ENCODE measurements around the gene RAB25. TPM values are rescaled to one million over a fixed set of nuclear protein-coding genes. Genes with fewer than 3 reads are reported as not detected.
"Not testable (repeated sequence)": the region's sequence is repeated elsewhere in the genome, so short reads cannot be mapped to it uniquely, and the experiment has no call there.

The RAB25 gene
- total RNA-seq, 1 donor from 2014 or later: not detected

DNA sequence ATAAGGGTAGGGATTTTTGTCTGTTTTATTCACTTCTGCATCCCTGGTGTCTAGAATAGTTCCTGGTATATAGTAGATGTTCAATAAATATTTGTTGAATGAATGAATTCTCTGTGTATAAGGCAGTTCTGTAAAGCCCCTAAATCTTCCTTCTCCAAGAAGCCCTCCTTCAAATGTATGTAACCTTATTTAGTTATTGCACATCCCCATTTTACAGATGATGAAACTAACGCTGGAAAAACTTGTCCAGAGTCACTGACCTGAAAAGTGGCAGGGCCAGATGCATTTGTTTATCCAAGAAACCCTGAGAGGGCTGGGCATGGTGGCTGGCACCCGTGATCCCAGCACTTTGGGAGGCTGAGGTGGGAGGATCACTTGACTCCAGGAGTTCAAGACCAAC is 49.3 kb downstream of the RAB25 start:
- DNase-seq (no peak), ATAC-seq (ENCODE audit: poor library complexity) (no peak)
- intact Hi-C loops (cut with DNase I): no loop called here

DNA sequence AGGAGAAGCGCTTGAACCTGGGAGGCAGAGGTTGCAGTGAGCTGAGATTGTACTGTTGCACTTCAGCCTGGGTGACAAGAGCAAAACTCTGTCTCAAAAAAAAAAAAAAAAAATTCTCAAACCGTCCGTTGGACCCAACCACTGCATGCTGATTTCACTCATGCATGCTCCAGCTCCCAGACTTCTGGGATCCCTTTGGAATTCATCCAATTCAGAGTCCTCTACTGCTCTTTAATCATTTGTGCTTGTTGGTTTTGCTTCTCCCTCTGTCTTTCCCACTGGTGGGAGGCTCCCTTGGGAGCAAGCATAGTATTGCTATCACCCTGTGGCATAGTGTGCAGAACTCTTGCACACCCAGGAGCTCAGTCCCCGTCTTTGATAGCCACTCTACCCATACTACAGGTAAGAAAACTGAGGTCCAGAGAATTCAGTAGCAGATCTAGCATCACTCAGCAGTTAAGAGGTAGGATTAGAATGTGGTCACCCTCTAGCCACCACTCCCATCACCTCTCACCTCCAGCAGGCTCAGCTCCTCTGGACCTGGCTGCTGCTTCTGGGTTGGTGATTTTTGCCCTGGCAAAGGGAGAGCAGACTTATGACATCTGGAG is 50.5 kb downstream of the RAB25 start:
- ATAC-seq (ENCODE audit: poor library complexity) (no peak), DNase-seq (no peak)
- intact Hi-C loops (cut with DNase I): no loop called here

- no peak for DNase-seq
- no peak for ATAC-seq (ENCODE audit: poor library complexity)
- intact Hi-C loops (cut with DNase I): no loop called here
Measured at GRCh38 chr1:156112276-156113137, 51.5 kb downstream of the RAB25 start.

- no peak for ATAC-seq (ENCODE audit: poor library complexity)
- DNase-seq: no peak
- intact Hi-C loops (cut with DNase I): no loop called here
Measured at GRCh38 chr1:156113282-156113950, 52.5 kb downstream of the RAB25 start.

- intact Hi-C loops (cut with DNase I): no loop called here
Measured at GRCh38 chr1:156114101-156114918, 53.4 kb downstream of the RAB25 start, which contains the start of gene LMNA. TSS of gene LMNA (plus strand) at chr1:156114711. CDS start at chr1:156114919, 208 bp downstream.

DNA sequence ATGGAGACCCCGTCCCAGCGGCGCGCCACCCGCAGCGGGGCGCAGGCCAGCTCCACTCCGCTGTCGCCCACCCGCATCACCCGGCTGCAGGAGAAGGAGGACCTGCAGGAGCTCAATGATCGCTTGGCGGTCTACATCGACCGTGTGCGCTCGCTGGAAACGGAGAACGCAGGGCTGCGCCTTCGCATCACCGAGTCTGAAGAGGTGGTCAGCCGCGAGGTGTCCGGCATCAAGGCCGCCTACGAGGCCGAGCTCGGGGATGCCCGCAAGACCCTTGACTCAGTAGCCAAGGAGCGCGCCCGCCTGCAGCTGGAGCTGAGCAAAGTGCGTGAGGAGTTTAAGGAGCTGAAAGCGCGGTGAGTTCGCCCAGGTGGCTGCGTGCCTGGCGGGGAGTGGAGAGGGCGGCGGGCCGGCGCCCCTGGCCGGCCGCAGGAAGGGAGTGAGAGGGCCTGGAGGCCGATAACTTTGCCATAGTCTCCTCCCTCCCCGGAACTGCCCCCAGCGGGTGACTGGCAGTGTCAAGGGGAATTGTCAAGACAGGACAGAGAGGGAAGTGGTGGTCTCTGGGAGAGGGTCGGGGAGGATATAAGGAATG is 54.1 kb downstream of the RAB25 start:
- intact Hi-C loops (cut with DNase I): no loop called here
- ATAC-seq (ENCODE audit: poor library complexity) (peak; percentile 58), DNase-seq (peak; percentile 64)

More at GRCh38 chr1:156114101-156114918, 53.4 kb downstream of the RAB25 start, which contains the start of gene LMNA:
- peak; percentile 96 for DNase-seq
- peak; percentile 90 for ATAC-seq (ENCODE audit: poor library complexity)

DNA sequence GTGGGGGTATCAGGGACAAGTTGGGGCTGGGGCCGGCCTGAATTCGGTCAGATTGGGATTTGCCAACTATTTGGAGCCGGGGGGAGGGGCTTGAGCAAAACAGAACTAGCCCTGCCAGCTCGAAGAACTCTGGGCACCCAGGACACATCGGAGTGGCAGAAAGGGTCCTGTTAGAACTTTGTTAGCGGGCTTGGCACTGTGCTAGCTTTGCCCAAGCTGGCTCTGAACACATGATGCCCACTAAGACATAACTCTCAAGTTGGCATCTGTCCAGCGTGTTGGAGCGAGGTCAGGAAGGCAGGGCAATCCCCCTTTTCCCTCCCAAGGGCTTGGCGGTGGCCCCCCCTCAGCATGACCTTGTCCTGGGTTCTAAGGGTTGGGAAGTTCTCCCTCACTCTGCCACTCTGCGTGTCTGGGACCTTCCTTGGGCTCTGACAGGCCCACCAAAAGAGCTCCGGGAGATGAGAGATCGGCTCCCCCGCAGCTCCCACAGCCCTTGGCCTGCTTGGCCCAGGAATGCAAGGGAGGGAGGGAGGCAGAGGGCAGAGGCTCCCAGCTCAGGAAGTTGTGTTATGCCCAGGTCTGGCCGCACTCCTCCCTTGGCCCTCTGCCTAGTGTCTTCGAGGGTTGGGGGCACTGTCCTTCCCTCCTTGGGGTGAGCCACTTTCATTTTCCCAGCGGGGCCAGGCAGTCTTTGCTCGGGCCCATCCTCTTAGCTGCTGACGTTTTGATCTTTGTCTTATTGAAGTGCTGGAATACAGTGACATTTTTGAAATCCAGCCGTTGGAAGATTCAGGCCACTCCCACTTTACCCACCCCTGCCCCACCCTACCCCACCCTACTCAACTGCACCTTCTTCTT is 54.8 kb downstream of the RAB25 start:
- intact Hi-C loops (cut with DNase I): no loop called here
- DNase-seq: peak; percentile 76
- ATAC-seq (ENCODE audit: poor library complexity): peak; percentile 51

DNA sequence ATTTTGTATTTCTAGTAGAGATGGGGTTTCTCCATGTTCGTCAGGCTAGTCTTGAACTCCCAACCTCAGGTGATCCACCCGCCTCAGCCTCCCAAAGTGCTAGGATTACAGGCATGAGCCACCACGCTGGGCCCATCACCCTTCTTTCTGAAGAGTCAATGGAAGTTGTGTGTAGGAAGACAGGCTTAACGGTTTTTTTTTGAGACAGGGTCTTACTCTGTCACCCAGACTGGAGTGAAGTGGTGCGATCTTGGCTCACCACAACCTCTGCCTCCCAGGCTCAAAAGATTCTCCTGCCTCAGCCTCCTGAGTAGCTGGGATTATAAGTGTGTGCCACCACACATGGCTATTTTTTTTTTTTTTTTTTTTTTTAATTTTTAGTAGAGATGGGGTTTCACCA is 55.8 kb downstream of the RAB25 start:
- DNase-seq; ATAC-seq (ENCODE audit: poor library complexity); intact Hi-C loops (cut with DNase I): not testable (repeated sequence)

- ATAC-seq (ENCODE audit: poor library complexity) (no peak), DNase-seq (no peak)
- intact Hi-C loops (cut with DNase I): no loop called here
Measured at GRCh38 chr1:156117414-156118176, 56.6 kb downstream of the RAB25 start.

DNA sequence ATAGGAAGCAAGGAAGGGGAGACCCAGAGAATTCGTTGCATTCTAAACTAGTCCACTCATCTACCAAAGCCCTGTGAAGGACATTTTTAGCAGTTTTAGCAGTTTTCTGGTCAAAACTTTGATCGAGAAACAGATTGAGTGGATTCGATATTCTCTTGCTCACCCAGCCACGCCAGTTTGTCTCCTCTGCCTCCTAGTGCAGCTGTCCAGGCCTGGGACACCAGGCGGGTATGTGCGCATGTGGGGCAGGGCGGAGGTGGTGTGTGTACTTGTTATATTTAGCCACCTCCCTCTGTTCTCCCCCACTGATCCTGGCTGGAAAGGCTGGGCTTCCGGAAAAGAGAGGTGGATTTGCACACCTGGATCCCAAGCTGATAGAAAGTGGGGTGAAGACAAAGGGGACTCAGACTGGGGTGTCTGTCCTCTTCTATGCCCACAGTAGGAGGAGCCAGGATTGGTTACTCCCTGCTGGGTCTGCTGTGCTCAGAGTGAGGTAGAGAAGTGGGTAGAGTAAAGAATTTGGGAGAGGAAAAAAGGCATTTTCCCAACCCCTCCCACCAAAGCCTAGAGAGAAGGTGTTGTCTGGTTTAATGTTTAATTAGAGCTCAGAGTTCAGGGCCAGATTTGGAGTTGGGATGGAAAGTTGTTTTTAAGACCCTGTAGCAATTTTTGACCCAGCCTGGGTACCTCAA is 57.4 kb downstream of the RAB25 start:
- peak; percentile 75 for DNase-seq
- intact Hi-C loops (cut with DNase I): no loop called here
- peak; percentile 28 for ATAC-seq (ENCODE audit: poor library complexity)

DNA sequence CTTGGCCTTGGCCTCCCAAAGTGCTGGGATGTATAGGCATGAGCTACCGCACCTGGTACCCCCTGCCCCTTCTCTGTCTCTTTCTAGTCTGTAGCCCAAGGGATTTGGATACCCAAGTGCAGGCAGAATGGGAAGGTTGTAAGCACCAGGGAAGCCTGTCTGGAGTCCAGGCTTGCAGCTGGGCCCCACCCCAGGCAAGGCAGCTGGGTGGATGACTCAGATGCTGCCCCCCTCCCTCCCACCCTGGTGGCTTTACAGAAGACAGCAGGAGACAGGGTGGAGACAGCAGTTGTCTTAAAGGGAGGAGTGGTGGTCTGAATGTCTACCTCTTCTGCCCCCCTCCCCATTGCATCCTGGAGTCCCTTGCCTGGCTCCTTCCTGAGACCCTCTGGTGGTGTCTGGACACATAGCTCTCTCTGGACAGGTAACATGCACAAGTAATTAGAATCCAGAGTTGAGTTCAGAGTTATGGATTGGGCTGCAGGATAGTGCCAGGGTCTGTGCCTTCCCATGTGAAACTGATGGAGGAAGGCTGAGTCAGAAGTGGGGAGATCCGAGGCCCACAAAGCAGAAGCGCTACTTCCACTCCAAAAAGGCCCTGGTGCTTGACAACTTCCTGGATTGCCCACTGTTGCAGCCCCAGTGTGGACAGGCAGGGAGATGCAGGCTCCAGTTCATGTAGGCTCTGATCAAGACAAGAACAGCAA is 58.7 kb downstream of the RAB25 start:
- peak; percentile 55 for DNase-seq
- intact Hi-C loops (cut with DNase I): no loop called here
- no peak for ATAC-seq (ENCODE audit: poor library complexity)

Other genes starting within 250 kb of the RAB25 start
- gene GON4L, start 203.9 kb upstream of the RAB25 start, total RNA-seq: 17.9 TPM
- 7.0 TPM for gene SYT11, start 201.6 kb upstream of the RAB25 start, total RNA-seq
- gene RIT1, start 149.8 kb upstream of the RAB25 start, total RNA-seq: 19.0 TPM
- 22.5 TPM for gene KHDC4, start 126.7 kb upstream of the RAB25 start, total RNA-seq
- gene RXFP4, start 119.5 kb upstream of the RAB25 start, total RNA-seq: not detected
- 55.7 TPM for gene ARHGEF2, start 82.6 kb upstream of the RAB25 start, total RNA-seq
- 66.9 TPM for gene SSR2, start 40.2 kb upstream of the RAB25 start, total RNA-seq
- gene UBQLN4, start 7.4 kb upstream of the RAB25 start, total RNA-seq: 30.4 TPM
- gene LAMTOR2, start 6.4 kb upstream of the RAB25 start, total RNA-seq: 64.4 TPM
- 0.16 TPM for gene MEX3A, start 21.3 kb downstream of the RAB25 start, total RNA-seq
- 270 TPM for gene LMNA, start 53.6 kb downstream of the RAB25 start, total RNA-seq
- 1.4 TPM for gene SEMA4A, start 92.4 kb downstream of the RAB25 start, total RNA-seq
- gene SLC25A44, start 132.9 kb downstream of the RAB25 start, total RNA-seq: 15.8 TPM
- 64.8 TPM for gene PMF1, start 151.8 kb downstream of the RAB25 start, total RNA-seq
- gene BGLAP, start 181.0 kb downstream of the RAB25 start, total RNA-seq: 0.83 TPM
- gene PAQR6, start 186.9 kb downstream of the RAB25 start, total RNA-seq: 0.51 TPM
- gene SMG5, start 221.7 kb downstream of the RAB25 start, total RNA-seq: 82.4 TPM
- 1.3 TPM for gene TMEM79, start 223.2 kb downstream of the RAB25 start, total RNA-seq
- gene GLMP, start 234.5 kb downstream of the RAB25 start, total RNA-seq: 14.1 TPM
- gene VHLL, start 238.1 kb downstream of the RAB25 start, total RNA-seq: not detected

Data from Right ventricle myocardium superior (tissue), 1 donor.